ELF-1 (cell line): ENCODE results near the gene POU3F1.

Experiments used
- DNase-seq: peaks from one replicate; pipeline ENCODE4 v3.0.0-alpha.2; 2016; ENCODE audit warnings: low read depth, low spot score

POU3F1 gene

DNA sequence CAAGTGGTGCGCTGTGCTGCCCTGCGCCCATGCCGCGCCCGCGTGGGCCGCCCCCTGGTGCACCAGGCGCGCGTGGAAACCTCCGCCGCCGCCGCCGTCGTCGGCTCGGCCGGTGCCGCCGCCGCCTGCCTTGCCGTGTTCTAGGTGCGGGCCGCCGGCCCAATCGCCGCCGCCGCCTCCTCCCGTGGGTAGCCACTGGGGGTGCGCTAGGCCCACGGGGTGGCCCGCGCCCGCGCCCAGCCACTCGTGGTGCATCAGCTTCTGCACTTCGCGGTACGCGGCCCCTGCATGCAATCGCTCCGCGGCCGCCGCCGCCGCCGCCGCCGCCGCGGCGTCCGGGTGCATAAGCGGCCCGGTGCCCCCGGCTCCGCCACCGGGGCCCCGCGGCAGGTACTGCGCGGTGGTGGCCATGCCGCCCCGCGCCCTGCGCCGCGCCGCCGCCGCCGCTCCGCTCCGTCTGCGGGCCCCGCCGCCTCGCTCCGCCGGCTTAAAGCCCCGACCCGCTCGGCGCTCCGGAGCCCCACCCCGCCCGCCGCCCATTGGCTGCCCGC is at the start of gene POU3F1:
POU3F1 (minus strand) TSS at position 461 of the 551 bp plus-strand sequence; CDS start at position 411, 50 bp downstream.
- DNase-seq = no peak

DNA sequence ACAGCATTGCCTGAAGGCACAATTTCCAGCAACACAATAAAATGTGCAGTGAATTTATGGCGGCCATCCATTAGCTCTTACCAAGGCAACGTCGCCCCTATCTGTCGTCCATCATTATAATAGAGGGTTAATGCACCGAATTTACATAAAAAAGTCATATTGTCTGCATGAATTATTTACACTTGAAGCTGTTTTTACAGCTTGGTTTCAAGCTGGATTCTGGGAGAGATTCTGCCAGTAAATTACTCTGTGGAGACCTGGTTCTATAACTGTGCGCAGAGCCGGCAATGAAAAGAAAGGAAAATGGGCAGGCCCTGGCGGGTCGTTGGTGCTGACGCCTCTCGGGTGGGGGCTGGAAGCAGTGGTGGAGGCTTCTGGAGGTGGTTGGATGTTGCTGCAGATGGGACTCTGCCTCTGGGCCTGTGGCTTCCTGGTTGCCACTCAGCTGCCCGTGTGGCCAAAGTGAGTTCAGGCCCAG is 48.9 kb upstream of the POU3F1 start:
- no peak for DNase-seq

DNA sequence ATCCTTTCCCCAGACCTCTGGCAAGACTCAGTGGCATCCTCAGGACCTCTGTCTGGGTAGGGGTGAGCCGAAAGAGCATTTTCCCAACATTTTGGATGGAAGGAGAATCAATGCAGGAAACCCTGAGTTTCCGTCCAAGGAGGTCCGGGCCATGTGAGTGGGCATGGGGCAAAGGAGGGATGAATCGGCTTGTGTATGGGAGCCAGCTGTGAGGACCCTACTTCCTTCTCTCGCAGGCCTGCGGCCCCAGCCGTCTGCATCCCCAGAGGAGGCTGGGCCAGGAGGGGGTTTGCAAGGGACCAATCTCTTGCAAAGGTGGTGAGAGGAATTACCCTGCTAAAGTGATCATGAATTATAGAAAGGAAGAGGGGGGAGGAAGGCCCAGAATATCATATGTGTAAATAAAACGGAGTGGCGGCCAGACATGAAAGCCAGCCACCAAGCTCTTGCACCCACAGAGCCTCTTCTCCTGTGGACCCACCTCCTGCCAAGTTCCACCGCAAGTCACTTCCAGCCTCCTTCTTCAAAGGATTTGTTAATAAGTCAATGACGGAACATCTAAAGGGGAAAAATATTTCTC is 48.2 kb upstream of the POU3F1 start:
- no peak for DNase-seq

DNA sequence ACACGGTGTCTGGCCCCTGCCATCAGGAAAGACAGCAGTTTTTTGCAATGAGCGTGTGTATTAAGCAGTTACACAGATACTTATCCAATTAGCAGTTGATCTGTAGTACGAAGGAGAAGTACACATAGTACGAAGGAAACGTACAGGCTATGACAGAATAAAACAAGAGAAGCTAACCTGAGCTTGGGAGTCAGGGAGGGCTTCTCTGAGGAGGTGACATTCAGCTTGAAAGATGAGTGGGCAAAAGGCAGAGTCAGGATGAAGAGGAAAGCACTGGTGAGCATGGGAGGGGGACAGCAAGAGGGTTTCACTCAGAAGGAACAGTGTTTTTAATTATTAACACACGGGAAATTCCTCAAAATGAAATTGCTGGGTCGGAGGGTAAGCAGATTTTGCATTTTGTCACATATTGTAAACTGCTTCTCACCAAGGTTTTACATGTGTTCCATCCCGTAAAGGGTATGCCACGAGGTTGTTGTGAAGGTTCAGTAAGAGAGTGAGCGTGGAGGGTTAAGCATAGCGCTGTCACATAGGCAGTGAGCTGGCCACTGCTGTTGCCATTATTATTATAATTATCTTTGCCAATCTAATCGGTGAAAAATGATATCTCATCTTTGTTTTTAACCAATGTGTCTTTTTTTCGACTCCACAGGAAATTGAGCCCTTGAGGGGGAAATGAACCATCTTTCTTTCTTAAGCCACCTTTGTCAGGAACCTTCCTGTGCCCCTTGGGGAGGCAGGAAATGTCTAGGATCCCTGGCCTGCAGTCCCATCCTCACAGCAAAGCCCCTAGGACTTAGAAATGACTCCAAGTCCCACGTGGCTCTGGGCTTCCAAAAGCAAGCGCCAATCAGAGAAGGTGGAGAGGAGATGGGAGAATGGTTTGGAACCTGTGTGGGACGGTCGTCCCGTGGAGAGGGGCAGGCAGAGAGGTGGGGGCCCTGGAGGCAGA is 47.3 kb upstream of the POU3F1 start:
- DNase-seq = no peak

DNA sequence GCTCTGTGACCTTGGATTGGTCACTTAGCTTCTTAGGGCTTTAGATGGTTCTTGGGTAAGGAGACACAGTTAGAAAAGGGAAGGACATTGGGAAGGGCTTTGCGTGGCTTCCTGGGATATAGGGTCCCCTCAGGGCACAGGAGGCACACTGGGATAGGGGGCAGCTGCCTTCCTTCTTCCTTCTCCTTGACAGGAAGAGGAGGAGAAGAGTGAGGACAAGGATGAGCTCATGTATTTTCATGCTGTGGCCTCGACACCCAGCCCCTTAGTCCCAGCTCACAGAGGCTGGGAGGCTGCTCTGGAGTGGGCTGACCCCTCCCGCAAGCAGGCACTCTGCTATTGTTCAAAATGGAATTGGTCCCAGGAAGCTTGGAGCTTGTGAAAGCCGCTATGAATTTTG is 45.7 kb upstream of the POU3F1 start:
- DNase-seq = peak; percentile 58

DNA sequence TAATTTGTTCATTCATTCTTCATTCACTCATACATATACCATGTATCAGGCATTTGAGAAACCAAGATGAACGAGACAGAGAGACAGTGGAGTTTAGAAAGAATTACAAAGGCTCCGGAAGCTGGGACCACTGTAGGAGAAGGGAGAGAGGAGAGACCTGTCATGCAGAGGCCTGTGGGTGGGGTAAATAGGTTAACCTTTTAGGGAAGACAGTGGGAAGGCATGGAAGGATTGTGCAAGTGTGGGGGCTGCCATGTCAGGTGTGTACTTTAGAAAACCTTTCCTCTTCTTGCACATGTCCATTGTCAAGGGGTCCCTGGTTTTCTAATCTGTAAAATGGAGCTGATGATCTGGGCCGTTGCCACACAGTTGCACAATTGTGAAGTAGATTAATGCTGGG is 44.2 kb upstream of the POU3F1 start:
- no peak for DNase-seq

DNA sequence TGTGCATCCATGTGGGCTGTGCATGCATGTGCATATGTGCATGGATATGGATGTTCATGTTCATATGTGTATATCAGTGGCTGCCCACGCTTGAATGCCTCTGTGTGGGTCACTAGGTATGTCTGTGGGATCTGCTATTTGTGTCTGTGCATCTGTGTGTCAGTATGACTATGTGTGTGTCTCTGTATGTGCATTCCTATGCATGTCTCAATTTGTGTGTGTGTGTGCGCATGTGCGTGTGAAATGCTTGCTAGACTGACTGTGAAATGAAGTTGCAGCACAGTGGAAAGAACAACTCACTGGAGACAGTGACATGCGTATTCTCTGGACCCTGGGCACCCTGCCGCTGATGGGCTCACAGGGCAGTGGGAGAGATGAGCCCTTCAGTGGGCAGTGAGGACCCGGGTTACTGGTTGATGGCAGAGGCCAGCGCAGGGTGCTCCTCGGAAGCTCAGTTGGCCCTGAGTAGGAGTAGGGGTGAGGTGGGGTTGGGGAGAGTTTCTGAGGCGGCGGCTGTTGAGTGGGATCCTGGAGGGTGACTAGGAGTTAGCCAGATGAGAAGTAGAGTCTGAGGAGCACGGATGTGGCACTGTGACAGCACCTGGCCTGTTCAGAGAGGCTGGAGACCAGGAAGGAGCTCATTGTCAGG is 43.2 kb upstream of the POU3F1 start:
- no peak for DNase-seq

DNA sequence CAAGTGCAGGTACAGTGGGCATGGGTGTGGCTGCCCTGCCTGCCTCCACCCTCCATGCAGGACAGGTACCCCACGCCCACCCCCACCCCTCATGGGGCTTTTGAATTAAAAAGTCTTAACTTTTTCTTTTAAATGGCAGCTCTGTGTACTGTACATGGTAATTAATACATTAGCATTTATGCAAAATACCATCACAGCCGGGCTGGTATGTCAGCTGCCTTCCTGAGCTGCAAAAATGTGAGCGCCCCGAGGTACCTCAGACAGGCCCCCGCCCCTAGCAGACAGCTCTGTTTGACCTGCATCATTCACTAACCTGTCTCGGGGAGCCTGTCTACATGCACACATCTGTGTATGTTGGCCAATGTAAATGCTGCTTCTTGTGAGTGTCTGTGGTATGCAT is 42.2 kb upstream of the POU3F1 start:
- DNase-seq = no peak

DNA sequence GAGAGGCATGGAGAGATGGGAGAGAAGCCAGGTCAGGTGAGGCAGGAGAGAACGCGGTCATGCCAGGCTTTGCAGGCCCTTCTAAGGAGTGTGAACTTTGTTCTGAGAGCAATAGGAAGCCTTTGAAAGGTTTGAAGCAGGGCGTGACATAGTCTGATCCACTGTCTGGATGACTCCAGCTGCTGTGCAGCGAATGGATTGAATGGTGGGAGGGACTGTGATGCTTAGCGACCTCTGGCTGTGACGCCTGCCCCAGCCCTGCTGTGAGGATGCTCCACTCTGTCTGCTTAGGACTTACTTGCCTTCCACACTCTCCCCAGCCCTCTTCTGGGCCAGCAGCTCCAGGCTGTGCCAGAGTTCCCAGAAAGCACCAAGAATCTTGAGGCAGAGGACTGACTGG is 41.8 kb upstream of the POU3F1 start:
- DNase-seq = peak; percentile 46

DNA sequence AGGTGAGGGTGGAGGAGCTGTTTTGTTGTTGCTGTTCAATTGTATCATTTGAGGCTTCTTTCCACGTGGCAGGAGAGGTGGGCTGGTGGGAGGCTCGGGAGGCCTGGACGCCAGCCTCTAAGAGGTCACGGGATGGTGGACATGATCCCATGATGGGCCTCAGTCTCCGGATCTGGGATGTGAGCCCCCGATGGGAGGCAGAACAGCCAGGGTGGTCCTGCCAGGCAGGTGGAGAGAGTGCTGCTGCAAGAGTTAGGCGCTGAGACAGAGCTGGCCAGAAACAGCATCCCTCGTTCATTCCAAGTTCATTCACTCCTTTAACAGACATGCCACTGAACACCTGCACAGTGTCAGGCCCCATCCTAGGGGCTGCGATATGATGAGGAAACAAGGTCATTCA is 41.1 kb upstream of the POU3F1 start:
- DNase-seq = no peak

DNA sequence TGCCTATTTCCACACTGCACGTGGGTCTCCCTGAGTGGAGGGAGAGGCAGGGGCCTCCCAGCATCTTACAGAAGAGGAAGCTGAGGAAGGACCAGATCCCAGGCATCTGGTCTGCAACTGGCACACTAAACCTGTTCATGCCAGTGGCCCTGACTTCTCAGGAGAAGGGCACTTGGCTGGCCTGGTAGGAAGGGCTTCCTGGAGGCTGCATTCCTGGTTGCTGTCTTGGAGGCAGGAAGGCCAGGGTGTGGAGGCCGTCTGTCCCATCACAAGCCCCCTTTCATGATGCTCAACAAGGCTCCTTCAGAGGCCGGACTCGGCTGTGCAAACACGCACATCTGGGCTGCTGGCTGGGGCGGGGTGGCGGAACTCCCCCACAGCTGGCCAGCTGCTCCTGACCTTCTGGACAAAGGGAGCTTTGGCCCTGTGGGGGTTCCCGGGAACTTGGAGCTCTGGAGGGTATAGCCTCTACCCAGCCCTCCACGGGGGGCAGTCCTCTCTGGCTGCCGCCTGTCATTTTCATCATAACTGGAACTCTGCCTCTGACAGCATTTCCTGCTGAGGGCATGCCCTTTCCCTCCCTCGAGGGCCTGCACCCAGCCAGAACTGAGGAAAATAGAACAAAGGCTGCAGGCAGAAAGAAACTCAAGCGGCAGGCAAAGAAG is 39.2 kb upstream of the POU3F1 start:
- no peak for DNase-seq

DNA sequence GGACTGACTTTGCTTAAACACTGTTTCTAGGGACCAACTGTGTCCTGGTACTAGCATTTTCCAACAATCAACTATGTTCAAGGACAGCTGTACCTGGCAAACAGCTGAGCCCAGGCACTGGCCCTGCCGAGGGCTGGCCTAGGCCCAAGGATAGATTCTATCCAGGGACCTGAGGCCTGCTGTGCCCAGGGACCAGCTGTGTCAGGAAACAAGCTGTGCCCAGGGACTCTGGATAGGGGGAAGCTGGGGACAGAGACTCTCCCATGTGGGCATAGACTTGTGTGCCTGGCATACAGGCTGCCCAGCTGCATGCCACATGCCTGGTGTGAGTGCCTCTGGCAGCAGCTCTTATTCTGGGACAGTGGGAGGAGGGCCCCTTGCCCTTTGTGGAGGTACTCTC is 38.1 kb upstream of the POU3F1 start:
- no peak for DNase-seq

DNA sequence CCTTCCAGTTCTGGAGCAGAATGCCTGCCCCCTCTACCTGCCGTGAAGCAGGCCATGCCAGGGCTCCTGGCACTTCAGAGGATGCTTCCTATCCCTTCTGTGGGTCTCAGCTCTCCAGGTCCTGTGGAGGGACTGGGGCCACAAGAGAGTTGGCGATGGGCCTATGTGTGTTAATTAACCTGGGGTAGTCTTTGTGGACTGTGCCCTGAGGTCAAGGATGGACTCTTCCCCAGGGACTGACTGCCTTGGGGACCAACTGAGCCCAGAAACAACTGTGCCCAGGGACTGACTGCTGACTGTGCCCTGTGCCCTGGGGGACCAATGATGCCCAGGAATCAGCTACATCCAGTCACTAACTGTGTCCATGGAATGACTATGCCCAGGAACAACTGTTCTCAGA is 37.5 kb upstream of the POU3F1 start:
- no peak for DNase-seq

DNA sequence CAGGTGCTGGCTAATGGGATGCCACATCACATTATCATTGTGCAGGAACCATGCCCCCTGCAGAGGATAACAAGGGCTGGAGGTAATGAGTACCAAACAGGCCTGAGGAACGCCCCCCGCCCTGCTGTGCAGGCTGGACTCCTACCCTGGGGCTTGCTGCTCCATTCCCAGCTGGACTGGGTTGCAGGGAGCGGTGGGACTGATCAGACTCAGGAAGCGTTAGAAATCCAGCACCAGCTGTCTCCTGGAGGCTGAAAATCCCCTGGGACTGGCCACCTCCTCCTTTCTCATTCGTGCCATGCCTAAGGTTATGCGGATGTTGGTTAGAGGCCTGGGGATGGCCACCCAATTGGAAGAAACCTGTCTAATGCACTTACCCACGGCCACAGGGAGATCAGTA is 36.9 kb upstream of the POU3F1 start:
- DNase-seq = peak; percentile 66

DNA sequence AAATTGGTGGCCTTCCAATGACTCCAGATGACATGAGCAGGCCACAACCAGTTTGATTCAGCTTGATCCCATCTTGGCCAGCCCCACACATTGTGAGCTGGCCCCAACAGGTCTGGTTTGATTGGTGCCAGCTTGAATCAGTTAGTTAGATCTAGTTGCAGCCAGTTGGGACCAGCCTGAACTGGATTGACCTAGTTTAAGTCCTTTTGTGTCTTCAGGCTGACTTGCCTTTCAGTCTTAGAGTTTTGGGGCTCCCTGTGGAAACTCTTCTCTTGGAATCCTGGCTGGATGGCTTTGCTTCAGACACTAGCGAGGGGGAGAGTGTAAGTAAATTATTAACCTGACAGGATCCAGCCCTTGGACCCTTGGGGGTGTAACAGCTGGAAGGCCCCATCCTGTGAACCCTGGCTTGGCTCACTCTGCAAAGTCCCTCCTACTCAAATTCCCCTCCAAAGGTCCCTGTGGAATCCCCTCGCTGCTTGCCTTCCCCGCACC is 36.2 kb upstream of the POU3F1 start:
- DNase-seq = no peak

DNA sequence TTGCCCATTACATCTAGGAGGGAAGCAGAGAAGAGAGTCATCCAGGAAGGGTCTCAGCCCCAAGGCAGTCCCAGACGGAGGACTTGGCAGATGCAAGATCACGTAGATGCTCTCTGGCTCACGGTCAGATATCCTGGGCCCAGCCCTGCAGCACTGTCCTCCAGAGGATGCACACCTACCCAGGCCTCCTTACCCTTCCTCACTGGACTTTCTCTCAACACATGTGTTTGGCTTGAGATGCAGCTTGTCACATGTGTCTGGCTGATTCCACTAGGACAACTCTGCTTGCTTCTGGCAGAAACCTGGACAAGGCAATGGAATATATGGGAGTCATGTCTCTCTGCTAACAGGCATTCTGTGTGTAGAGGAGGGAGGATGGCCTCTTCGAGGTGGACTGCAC is 32.4 kb upstream of the POU3F1 start:
- DNase-seq = no peak

DNA sequence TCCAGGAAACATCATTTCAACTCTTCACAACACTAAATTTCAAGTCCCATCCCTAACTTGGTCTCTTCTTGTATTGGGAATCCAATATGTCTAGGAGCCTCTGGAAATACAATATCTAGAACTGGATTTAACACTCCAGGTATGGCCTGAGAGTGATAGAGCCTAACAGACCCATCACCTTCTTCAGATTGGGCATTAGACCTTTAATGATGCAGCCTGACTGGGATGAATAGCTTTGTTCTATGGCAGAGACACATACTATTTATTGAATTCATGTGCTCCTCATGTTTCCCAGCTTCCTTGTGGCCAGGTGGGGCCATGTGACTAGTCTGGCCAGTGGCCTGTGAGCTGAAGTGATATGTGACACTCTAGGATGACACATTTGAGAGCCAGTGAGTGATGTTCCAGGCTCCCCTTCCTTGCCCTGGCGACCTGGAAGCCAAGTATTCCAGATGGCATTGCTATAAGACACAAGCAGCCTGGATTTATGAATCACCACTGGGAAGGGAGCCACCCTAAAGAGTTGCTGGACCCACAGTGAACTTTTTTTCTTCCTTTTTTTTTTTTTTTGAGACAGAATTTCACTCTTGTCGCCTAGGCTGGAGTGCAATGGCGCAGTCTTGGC is 31.0 kb upstream of the POU3F1 start:
- DNase-seq = no peak

DNA sequence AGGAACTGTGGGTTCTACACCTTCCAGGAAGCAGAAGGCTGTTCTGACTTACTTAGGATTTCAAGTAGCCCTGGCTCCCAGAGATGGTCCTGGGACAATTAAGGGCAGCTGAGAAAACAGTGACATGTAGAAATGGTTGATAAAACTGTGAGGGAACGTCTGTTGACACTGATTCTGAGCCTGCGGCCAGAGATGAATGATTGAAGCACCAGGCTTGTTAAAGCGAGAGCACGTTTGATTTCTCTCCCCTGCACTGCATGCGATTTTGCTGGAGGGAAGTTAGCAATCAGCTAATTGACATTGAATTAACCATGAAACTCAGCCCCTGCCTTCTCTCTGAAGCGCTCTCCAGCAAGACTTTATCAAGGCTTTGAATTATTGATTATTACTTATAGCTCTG is 29.9 kb upstream of the POU3F1 start:
- no peak for DNase-seq

DNA sequence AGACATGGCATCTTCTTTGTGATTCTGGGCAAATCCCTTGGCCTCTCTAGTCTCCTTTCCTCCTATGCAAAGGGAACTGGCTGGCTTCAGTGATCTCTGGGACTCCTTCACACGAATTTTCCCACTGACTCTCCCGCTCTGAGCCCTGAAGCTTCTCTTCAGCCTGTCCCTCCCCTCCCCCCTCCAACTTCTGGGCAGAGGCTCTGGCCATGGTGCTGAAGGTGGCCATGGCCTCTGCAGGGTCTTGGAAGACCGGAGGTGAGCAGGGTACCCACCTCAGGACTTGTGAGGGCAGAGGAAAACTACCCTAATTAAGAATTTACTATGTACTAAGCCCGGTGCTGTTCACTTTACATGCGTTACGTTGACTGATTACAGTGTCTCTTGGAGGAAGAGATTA is 29.4 kb upstream of the POU3F1 start:
- peak; percentile 83 for DNase-seq

DNA sequence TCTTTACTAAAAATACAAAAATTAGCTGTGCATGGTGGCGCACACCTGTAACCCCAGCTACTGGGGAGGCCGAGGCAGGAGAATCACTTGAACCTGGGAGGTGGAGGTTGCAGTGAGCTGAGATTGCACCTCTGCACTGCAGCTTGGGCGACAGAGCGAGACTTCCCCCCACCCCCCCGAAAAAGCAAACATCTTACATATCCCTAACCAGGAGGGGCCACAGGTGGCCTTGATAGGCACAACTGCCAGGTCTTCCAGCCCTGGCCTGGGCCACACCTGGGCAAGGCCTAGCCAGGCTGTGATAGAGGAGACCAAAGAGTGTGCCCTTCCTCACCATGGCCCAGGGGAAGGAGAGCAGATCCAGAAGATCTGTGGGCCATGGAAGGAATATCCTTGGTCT is 28.6 kb upstream of the POU3F1 start:
- DNase-seq = no peak

DNA sequence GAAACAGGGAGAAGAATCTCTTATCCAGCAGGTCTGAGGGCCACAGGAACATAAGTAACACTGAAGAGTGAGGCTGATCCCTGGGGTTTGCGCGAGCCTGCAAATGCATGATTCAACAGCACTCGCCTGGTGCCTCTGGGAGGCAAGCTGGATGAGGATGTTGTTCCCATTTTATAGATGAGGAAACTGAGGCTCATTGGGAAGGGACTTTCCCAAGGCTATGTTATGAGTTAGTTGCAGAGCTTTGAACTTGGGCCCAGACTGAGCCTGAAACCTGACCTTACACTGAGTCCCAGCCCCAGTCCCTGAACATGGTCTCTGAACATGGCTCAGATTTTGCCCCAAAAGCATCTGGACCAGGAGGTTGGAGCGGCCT is 27.7 kb upstream of the POU3F1 start:
- no peak for DNase-seq
